Measurements from ENCODE around the gene ADGRD2.

Gene ADGRD2

GRCh38 chr9:124496463-124496862 lies 46.2 kb downstream of the ADGRD2 start:
- no peak for DNase-seq (ENCODE audit: low read depth)

DNA sequence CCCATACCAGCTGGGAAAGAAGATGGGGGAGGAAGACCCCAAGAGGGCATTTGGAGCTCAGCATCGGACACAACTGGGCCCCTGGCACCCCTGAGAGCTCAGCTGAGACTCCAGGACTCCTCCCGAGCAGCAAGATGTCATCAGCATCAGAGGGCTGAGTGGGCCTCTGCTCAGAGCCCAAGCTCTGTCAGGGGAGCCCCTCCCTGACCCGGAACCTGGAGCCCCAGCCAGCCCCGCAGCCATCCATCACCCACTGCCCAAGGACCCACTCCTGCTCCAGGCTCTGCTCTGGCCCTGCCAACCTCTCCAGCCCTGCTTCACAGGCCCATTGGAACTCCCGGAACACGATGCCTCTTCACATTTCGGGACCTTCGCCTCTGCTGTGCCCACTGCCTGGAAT lies 47.2 kb downstream of the ADGRD2 start:
- no peak for DNase-seq (ENCODE audit: low read depth)

GRCh38 chr9:124498040-124498439 lies 47.8 kb downstream of the ADGRD2 start:
- DNase-seq (ENCODE audit: low read depth): no peak

DNA sequence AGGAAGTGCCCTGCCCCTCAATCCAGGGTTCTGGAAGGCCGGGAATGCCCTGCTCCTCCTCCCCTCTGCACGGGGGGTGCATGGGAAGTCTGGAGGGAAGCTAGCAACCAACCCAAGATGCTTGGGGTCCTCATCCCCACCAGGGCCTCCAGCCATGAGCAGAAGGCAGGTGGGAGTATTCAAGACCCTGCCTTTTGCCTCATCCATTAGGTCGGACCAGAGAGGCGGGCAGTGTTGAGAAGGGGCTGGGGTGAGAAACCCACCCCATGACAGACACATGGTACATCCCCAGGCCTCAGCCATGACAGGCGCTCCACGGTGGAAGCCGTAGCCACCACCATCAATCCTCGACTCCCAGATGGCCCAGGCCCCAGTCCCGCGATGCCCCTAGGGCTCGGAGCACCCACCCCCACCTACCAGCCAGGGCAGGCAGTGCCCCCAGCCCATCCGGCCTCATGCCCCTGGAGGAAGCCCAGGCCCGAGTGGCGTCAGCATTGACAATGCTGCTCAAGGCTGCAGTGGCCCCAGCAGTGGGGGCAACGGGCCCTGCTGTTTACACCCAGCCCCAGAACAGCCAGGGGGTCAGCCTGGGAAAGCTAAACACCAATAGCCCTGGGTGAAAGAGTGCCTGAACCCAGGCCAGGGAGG lies 48.4 kb downstream of the ADGRD2 start:
- no peak for DNase-seq (ENCODE audit: low read depth)

DNA sequence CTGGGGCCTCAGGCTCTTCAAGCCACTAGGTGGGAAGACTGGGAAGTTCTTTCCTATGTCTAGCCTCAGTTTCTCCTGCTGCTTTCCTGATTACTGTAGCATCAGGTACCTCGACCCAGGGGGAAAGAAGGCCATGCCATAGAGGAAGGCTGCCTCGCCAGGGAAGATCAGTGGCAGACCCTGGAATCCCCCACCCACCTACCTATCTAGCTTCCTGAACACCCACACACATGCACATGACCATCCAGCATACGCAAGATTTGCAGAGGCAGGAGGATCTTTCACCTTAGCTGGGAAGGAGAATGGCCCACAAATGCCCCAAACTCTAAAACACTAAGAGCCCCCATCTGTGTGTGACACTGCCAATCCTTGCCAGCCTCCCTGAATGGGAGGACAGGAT lies 49.0 kb downstream of the ADGRD2 start:
- DNase-seq (ENCODE audit: low read depth): no peak

DNA sequence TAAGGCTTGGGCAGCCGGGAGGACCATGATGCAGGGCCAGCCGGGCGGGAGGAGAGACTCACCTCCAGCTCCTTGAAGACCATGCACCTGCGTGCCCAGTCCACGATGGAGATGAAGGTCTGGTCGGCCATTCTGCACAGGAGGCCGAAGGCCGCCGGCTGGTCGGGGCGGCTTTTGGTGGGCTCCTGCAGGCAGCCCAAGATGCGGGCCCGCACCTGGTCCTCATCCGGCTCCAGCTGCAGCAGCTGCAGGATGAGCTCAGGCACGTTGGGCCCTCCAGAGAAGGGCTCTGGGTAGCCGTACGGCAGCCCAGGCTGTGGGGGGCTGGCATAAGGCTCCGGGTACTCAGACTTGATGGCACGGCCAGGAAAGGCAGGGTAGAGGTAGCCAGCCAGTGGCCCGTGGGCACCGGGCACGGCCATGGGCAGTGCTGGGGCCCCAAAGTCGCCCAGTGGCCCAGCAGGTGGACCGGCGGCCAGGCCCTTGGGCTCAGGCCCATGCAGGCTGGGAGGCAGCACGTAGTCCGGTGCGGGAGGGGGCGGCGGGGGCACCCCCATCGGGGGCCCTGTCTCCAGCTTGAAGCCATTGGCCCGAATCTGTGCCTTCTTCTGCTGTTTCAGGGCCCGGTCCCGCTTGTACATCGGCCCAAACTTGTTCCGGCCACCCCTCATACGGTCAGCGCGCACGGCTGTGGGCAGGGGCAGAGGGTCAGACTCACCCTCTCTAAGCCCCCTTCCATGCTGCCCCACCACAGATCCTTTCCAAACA lies 50.0 kb downstream of the ADGRD2 start:
- no peak for DNase-seq (ENCODE audit: low read depth)

DNA sequence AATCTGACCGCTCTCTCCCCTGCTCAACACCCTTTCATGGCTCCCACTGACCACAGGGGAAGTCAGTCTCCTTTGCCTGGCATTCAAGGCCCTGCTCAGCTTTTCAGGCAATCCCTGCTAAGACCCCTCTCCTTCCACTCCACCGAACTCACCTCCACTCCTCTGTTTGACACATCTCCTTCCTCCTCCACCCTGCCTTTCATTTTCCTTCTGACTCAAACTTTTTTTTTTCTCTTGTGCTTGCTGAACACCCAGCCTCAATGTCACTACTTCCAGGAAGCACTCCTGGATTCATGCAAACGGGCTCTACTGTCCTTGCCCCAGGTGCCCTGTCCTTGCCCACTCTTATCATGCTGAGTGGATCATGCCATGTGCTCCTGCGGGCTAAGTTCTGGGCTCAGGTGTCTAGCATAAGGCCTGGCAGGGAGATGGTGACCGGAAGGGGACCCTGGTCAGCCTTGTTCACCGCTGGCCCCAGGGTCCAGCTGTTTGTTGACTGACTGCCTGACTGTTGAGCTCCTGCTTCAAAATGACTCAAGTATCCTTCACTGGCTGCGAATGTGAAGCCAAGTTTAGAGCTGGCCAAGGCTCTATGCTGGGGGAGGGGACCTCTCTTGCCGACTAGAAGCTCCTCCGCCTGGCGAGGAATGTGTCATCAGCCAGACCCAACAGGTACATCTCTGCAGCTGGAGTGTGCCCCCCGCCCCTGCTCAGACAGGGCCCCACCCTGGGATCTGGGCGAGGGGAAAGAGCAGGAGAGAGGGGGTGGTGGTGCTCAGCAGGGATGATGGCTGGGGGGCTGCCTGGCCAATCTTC lies 50.8 kb downstream of the ADGRD2 start:
- no peak for DNase-seq (ENCODE audit: low read depth)

DNA sequence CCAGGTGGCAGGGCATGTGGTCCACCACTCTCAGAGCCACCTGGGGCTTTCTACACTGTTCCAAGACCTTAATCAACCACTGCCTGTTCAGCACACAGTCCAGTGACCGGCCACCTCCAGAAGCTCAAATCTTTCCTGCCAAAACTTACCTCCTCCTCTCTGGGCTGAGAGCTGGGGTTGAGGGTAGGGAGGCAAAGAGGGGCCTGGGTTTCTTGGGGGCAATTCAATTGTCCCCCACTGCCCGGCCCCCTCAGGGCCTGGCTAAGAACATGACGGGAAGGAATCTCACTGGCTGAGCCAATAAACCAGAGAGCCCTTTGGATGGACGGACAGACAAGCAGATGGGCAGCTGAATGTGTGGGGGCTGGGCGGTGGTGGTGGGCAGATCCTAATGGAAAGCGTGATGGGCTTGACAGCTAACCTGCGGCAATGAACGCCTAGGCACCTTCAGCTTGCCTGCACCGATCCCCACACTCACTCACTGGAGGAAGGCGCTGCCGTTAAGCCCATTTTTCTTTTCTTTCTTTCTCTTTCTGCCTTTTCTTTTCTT lies 51.6 kb downstream of the ADGRD2 start:
- DNase-seq (ENCODE audit: low read depth): no peak

- no peak for DNase-seq (ENCODE audit: low read depth)
These were observed 52.8 kb downstream of the ADGRD2 start for GRCh38 chr9:124502711-124503702.

DNA sequence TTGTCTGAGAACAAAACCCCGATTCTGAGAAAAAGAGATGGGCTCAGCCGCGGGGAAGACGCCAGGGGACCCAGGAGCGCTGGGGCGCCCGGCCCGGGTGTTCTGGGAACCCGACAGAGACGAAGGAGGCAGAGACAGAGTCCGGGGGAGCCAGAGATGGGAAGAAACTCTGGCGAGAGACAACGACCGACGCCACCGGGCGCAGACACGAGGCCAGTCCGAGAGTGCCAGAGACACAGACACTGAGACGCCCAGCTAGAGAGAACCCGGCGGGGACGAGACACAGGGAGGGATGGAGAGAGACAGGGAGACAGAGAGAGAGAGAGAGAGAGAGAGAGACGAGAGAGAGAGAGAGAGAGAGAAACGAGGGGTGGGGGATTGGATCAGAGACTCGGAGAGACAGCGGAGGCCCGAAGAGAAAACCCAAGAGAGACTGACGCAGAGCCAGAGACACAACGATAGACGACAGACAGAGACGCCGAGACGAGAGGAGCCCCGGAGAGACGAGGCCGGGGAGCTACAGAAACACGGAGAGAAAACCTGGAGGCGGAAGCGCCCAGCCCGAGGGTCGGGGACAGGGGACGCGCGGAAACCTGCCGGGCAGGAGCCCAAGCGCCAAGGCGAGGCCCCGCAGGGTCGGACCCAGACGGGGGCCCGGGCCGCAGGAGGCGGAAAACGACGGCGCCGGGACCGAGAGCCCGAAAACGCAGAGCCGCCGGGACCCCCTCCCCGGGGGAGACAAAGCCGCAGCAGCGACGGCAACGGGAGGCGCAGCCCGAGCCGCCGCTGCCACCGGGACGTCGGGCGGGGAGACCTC lies 53.7 kb downstream of the ADGRD2 start:
- DNase-seq (ENCODE audit: low read depth): no peak

GRCh38 chr9:124504530-124505005 lies 54.3 kb downstream of the ADGRD2 start:
- DNase-seq (ENCODE audit: low read depth): no peak

DNA sequence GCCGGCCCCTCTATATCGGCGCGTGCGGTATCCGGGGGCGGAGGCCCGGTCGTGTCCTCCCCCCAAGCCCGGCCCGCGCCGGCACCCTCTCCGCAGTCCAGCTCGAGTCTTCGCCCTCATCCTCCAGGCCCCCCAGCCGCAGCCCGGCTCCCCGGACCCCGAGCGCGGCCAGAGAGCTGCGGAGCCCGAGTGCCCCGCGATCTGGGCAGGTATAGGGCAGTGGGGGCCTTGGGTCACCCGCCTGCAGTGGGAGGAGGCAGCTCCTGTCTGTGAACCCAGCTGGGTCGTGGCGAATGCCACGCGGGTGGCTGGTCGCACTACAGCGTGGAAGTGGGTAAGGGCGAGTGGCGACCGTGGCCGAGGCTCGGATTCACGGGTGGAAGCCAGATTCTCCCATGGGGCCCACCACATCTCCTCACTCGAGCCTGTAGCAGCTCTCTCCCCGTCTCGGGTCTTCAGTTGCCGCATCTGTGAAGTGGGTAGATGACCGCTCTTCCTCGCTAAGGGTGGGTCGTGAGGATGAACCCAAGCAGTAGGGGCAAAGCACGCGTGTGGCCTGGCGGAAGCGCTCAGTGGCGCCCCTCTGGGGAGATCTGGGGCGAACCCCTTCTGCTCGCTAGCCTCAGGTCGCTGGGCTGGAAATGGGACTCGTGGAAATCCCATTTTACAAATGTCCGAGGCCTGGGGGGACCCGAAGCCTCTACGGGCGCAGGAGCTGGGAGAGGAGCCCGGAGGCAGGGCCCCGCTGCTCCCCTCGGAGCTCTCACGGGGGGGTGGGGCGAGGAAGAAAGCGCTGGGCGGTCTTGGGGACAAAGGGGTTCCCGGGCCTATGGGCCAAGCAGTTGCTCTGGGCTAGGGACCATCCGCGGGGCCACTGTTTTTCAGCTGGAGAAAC lies 55.0 kb downstream of the ADGRD2 start:
- DNase-seq (ENCODE audit: low read depth): no peak

GRCh38 chr9:124505901-124506346 lies 55.7 kb downstream of the ADGRD2 start:
- DNase-seq (ENCODE audit: low read depth): no peak

- no peak for DNase-seq (ENCODE audit: low read depth)
These were observed 56.2 kb downstream of the ADGRD2 start for GRCh38 chr9:124506433-124506832.

GRCh38 chr9:124506931-124507879 lies 57.0 kb downstream of the ADGRD2 start, which contains the start of gene NR5A1:
Gene NR5A1, minus strand, starts transcription at chr9:124507399. Its CDS starts 4,004 bp downstream, at chr9:124503395.
- DNase-seq (ENCODE audit: low read depth): no peak

DNA sequence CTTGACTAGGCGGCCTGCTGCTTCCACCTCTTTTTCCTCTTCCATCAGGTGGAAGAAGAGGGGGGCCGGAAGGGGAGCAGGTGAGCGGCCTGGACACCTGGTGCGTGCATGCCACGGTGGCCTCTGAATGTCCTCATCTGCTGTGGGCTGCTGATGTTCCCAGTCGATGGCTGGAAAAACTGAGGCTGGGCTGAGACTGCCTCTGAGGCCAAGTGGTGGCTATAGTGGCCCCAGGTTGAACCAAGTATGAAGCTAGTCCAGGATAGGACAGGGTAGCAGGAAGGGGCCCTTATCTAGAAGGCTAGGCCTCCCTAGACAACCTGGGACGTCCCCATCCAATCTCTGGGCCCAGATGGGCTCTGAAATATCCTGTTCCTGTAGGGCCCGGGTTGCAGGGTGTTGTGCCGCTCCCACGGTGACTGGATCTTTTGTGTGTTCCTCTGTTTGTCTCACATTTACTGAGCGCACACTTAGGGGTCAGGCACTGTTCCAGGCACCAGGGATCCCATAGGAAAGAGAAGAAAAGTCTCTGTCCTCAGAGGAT lies 57.7 kb downstream of the ADGRD2 start:
- no peak for DNase-seq (ENCODE audit: low read depth)

DNA sequence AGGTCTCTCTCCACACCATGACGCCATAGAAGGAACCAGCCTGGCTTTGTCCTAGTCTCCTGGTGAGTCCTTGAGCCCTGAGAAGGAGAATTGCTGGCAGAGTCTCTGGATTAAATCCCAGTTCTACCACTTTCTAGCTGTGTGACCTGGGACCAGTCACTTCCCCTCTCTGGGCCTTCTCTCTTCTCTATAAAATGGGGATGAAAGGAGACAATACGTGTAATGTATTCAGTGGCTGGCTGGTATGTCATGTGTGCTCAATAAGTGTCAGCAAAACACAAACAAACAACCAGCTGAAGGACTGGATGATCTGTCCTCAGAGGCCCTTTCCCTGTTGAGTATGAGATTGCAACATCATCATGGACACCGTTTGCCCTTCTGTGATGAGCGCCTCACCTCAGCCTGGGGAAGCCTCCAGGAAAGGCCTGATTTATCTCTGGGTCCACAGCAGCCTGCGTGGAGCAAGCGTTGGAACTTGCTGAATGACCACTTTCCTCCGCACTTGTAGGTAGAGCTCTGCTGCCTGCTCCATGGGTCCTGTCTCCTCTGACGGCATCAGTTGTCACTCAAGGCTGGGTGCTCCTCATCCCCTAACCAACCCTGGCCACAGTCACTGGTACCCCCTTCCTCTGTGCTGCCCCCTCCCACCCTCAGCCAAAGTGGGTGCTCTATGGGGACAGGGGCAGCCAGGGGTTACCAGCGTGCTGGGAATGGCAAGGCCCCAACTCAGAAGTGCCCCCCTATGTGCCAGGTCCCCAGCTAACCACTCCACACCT lies 60.6 kb downstream of the ADGRD2 start:
- DNase-seq (ENCODE audit: low read depth): no peak
